Cerebellar nuclear complex (tissue), 1 donor: Measurements from ENCODE around the gene SH3GL2.
A peak's percentile ranks its signal among the peaks of the same experiment; 100 is the strongest.

Experiments
- DNase-seq, 2 experiments: peaks; one replicate each; lab custom pipeline; 2025; lab: John Stamatoyannopoulos, UW

The SH3GL2 gene

GRCh38 chr9:17611342-17611741, 32.5 kb downstream of the SH3GL2 start:
- no peak for DNase-seq

DNA sequence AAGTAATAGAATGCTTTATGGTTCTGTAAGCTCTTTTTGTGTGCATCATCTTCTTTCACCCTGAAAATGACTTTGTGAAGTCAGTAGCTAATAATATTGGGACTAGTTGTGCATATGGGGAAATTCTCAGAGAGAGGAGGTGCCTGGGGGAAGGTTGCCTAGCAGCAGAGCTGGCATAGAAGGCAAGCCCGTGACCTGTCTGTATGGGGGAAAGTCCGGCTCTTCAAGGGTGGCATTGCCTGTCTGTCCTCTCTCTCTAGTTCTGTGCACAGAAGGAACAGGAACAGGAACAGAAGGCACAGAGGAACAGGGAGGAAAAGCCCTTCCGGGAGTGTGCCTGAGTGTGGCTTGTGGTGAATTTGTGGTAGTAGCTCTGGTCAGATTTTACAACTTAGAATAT, 33.1 kb downstream of the SH3GL2 start:
- DNase-seq, result peak in 1 of 2 experiments; percentile 19

- no peak for DNase-seq
Measured at GRCh38 chr9:17613758-17614157, 34.9 kb downstream of the SH3GL2 start.

DNA sequence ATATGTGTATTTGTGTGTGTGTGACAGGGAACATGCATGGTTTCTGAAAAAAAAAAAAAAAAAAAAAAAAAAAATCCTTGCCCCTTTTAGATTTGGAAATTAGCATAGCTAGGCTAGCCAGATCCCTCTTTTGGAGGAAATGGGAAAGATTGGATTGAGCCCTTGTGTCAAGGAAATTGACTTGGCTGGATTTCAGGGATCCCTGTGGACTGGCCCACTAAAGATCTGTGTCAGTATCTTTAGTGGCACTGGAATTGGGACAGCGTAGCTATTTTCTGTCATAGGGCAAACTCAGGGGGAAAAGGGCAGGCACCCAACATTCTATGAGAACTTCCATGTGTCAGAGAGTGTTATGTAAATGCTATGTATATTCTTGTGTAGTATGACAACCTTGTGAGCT, 35.4 kb downstream of the SH3GL2 start:
- DNase-seq, result peak in 1 of 2 experiments; percentile 43

DNA sequence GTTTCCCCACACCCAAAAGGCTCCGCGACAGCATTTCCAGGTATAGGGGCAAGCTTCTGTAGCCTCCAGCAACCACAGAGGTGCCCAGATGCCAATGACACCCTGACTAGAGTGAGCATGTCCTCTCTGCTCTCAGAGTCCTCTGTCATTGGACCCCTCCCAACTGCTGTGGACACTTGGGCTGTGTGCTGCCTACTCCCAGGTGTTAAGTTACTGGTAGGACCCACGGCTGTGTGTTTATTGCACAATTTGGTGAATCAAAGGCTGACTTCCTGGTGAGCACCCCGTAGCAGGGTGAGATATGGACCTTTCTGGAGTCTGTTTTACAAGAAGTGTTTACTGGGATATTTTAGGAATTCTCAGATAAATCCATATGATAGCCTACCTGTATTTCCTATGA, 36.0 kb downstream of the SH3GL2 start:
- DNase-seq, result no peak

GRCh38 chr9:17622141-17622540, 43.3 kb downstream of the SH3GL2 start:
- DNase-seq, result peak in 1 of 2 experiments; percentile 76

DNA sequence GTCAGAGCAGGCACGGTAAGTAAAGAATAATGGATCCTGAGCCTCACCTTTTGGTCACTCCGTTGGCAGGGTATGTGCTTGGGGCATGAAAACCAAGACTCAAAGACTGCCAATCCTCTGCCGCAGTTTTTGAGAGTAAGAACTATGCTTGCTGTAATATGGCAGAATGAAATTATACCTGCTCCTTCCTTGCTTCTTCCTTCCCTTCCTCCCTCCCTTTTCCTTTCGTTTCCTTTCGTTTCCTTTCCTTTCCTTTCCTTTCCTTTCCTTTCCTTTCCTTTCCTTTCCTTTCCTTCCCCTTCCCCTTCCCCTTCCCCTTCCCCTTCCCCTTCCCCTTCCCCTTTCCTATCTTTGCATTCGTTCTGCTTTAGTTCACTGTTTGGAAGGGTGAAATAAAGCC, 43.9 kb downstream of the SH3GL2 start:
- no peak for DNase-seq

GRCh38 chr9:17623965-17624364, 45.1 kb downstream of the SH3GL2 start:
- DNase-seq, result peak in 1 of 2 experiments; percentile 41

- no peak for DNase-seq
Measured at GRCh38 chr9:17624571-17624970, 45.7 kb downstream of the SH3GL2 start.

DNA sequence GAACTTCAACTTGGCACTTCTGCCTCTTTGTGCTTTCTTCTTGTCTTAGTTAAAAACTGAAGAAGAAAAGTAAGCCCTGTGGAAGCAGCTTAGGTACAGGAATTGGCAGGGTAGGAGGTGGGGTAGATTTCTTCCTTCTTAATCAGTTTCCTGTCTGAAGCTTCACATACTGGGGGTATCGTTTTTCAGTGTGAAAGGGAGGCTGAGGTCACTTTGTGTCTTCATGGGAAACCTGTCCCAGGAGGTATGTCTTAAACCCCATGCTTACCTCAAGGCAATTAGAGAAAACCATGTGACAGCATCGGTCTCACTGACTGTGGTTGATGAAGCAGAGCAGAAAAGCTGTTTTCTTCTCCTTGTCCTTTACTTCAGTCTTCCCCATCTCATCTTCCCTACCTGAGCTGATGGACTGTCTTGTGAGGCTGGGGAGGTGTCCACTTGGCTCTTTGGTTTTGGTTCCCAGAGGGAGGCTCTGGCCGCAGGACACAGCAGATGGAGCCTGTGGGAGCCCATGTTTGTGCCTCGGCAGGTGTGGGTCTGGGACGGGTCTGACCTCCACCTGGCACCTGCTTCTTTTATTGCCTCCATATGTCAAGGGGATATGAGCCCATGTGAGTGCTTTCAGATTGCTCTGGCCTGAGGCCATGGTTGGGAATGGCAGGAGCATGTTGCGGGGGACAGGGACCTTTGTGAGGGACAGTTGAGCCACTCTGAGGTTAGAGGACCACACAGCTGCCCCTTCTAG, 47.0 kb downstream of the SH3GL2 start:
- DNase-seq, result peak; percentile 66 to 90

DNA sequence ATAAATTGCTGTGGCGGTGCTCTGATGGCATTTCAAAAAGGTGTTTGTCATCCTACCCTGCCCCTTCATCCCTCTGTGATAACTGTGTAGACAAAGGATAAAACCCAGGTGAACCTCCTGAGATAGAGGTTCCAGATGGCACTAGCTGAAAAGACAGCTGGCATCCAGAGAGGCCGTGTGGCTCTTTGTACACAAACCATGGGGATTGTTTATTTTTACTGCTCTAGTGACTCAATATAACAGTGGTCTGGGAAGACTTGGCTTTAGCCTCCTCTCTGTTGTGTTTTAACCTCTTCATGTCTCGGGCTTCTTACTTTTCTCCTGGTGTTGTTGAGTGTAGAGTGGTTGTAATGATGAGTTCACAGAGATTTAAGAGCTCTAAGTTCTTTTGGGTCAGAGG, 48.8 kb downstream of the SH3GL2 start:
- DNase-seq, result peak; percentile 51 to 87

GRCh38 chr9:17628624-17629023, 49.8 kb downstream of the SH3GL2 start:
- no peak for DNase-seq

GRCh38 chr9:17630531-17630949, 51.7 kb downstream of the SH3GL2 start:
- no peak for DNase-seq

DNA sequence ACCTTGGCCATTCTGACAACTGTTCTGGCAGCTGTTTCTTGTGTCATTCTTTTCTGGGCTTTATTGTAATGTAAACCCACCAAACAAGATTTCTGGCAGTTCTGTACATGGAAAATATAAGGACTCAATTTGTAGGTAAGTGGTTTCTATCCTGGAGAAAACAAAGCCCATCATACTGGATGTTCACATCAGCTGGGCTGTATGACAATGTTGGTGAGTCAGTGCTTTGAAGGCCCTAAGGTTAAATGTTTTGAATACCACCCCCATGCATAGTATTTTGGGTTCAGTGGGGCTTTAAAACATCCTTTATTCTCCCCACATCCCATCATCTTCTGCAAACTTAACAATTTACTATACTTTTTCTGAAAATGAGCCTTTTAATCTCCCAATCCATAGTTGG, 52.5 kb downstream of the SH3GL2 start:
- no peak for DNase-seq

DNA sequence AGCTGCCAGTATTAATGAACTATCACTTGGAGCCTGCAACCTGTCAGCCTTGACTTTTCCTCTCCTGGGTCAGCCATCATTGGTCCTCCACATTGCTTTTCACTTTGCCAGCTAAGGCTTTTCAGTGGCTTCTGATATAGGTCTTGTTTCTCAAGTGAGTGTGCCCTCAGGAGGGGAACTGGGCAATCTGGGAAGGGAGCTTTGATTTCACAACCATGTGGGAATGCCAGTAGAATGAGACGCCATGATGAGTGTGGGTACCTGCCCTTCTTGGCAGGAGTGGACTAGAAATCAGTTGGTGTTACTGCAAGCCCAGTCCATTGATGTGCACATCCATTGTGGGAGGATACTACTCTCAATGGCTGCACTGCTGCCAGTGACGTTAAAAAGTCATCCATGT, 54.1 kb downstream of the SH3GL2 start:
- DNase-seq, result no peak

DNA sequence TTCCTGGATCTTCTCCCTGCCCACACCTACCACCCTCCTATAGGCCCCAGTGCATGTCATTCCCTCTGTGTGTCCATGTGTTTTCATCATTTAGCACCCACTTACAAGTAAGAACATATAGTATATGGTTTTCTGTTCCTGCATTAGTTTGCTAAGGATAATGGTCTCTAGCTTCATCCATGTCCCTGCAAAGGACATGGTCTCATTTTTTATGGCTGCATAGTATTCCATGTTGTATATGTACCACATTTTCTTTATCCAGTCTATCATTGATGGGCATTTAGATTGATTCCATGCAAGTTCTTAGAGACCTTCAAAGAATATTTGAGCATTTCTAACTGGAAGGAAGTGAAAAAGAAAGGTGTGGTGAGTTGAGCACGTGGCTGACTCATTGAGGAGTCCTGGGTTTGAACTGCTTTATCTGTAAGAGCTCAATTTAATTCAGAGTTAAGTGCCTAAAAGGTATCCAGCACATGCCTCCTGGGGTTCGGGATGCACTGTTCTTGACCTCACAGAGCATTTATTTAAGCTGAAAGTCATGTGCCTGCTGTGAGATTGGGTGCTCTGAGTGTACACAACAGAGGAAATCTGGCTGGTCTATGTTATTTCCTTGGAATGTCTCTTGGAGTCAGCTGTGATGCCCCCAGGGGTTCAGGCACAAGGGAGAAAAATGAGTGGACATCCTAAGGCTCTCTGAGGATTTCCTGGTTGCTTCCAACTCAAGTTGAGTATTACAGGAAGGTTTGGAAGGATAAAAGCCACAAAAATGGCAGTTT, 56.4 kb downstream of the SH3GL2 start:
- no peak for DNase-seq

- no peak for DNase-seq
Measured at GRCh38 chr9:17636349-17636748, 57.5 kb downstream of the SH3GL2 start.

DNA sequence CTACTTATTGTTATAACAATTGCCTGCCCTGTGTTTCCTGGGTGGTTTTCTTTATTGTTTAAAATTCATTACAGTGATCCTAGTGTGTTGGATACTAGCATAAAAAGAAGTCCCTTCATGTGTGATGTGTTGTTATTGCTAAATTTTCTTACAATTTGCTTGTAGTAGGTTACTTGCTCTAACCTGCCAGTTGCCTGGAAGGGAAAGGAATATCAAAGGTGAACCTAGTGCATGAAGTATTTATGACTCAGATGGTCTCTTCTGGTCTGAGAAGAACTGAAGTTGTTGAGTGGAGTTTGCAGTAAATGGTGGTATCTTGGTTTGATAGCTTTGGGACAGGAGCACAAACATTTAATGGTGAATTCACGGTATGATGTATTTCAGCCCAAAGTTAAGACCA, 58.0 kb downstream of the SH3GL2 start:
- no peak for DNase-seq

- DNase-seq, result no peak
Measured at GRCh38 chr9:17637229-17637628, 58.4 kb downstream of the SH3GL2 start.

DNA sequence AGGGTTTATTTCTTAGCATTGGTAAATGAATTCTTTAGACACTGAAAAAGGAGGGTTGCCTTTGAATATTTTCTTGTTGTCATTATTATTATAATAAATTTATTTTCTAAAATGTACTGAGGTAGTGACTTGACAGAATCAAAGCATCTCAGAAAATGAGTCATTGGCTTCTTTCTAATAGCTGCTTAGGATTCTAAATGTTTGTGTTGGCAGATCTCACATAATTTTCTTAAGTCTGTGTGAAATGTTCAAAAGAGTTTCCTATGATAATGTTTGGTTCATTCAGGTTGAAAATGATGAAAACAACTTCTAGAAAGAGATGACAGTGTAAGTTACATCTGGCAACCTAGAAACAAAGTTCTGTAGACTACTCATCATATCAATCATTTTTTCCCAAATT, 69.7 kb downstream of the SH3GL2 start:
- no peak for DNase-seq

DNA sequence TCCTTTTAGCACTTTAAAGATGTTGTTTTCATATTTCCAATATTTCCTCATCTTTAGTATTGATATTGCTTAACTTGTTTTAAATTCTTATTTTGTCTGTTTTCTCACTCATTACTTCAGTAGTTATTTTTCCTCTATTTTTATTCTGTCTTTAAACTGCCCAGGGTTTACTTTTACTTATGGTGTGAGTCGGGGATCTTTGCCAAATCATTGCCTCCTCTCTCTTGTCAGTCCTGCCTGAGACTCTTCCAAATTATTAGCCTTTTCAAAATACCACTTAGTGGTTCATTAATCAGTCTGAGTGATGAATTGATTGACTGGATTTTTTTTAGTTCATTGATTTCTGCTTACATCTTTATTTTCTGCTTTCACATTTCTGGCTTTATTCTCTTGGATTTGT, 72.9 kb downstream of the SH3GL2 start:
- DNase-seq, result no peak

DNA sequence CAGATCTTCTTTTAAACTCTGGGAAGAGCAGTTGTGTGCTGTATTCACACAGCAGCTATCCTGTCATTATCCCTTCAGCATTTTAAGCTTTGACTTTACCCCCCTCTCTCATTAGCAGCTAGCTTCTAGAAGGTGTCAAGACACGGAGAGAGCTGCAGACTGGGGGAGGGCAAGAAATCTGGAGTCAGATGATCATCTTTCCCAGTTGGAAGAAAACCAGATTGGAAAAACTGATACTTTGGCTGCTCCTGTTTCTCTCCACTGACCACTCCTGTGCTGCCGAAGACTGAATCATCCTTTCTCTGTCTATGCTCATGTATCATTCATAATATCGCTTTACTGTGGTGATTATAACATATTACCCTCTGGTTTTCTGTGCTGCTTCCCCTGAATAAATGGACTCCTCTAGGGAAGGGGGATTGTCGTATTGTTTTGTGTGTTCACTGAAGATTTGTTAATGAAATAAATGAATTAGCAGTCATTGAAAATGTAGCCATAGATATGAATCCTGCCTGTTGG, 75.1 kb downstream of the SH3GL2 start:
- no peak for DNase-seq

- no peak for DNase-seq
Measured at GRCh38 chr9:17656889-17657288, 78.0 kb downstream of the SH3GL2 start.
